ENCODE measurements around the gene ASIC3. TPM values are rescaled to one million over a fixed set of nuclear protein-coding genes. Genes with fewer than 3 reads are reported as not detected.
"Not testable (repeated sequence)": the region's sequence is repeated elsewhere in the genome, so short reads cannot be mapped to it uniquely, and the experiment has no call there.

Gene ASIC3
- total and polyA plus RNA-seq, 9 donors = 1.0 to 9.4 (median 3.8) TPM

- H3K36me3 ChIP-seq = no peaks in the 10 kb centered on the region
- no peaks in the 10 kb centered on the region for H3K9me3 ChIP-seq
- no peak for DNase-seq
- H3K27me3 ChIP-seq = no peaks in the 10 kb centered on the region
- 66 to 79% (median 77%) methylated on average over 4 of the region's 4 CpGs for WGBS, 3 donors
- peaks cover 4% of the 10 kb centered on the region for H3K4me1 ChIP-seq (ENCODE audit: insufficient read depth)
- TF ChIP-seq, protein P1, sequence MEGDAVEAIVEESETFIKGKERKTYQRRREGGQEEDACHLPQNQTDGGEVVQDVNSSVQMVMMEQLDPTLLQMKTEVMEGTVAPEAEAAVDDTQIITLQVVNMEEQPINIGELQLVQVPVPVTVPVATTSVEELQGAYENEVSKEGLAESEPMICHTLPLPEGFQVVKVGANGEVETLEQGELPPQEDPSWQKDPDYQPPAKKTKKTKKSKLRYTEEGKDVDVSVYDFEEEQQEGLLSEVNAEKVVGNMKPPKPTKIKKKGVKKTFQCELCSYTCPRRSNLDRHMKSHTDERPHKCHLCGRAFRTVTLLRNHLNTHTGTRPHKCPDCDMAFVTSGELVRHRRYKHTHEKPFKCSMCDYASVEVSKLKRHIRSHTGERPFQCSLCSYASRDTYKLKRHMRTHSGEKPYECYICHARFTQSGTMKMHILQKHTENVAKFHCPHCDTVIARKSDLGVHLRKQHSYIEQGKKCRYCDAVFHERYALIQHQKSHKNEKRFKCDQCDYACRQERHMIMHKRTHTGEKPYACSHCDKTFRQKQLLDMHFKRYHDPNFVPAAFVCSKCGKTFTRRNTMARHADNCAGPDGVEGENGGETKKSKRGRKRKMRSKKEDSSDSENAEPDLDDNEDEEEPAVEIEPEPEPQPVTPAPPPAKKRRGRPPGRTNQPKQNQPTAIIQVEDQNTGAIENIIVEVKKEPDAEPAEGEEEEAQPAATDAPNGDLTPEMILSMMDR (IDR thresholded peaks at IDR 0.05) = no peak
- TF ChIP-seq EP300 (IDR thresholded peaks at IDR 0.05) (no peak), POLR2A (IDR thresholded peaks at IDR 0.05) (no peak)
- H3K4me3 ChIP-seq = no peak within 1 kb of the TSS
- intact Hi-C loops (cut with DNase I) = no loop called here
- no peak within 1 kb of the TSS for H3K27ac ChIP-seq
Measured at GRCh38 chr7:151024435-151025056, 23.8 kb upstream of the ASIC3 start, which contains the start of gene ATG9B. TSS of gene ATG9B (minus strand) at chr7:151024494. CDS start at chr7:151024423, 71 bp downstream.

DNA sequence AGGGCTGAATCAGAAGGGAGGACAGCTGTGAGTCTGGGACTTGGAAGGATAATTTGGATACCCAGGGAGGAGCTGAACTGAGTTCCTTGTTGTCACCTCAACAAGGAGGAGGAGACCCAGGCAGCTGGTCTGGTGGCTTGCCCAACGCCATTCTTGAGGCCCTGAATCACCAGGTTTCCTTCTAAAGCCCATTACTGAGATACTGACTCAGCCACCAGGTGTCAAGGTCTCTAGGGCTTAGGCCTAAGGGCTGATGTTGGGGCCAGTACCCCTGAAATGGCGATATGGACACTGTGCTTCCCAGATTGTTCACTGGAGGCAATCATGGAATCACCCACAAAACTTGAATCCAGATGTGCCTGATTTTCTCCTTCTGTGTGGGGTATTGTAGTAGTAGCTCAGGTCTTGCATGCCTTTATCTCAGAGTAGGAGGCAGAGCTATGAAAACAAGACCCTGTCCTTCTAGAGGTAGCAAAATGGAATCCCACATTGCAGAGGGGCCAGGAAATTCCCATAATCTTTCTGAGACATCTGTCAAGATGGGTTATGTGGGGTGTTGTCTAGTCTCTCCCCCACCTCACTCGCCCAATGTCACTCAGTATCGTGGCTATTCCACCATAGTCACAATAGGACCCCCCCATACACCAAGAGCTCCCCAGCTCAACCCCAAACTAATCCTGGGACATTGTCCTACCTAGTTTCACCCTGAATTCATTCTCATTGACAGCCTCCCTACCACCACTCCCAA, 22.2 kb upstream of the ASIC3 start:
- H3K4me3 ChIP-seq = no peak overlapping the region
- intact Hi-C loops (cut with DNase I) = no loop called here
- DNase-seq = no peak
- H3K36me3 ChIP-seq = no peaks in the 10 kb centered on the region
- TF ChIP-seq EP300 (IDR thresholded peaks at IDR 0.05) = no peak
- TF ChIP-seq POLR2A (IDR thresholded peaks at IDR 0.05) = no peak
- TF ChIP-seq, protein P1 (IDR thresholded peaks at IDR 0.05) = no peak
- peaks cover 4% of the 10 kb centered on the region for H3K4me1 ChIP-seq (ENCODE audit: insufficient read depth)
- no peaks in the 10 kb centered on the region for H3K9me3 ChIP-seq
- H3K27me3 ChIP-seq = no peaks in the 10 kb centered on the region
- no peak overlapping the region for H3K27ac ChIP-seq
- 83 to 87% (median 83%) methylated on average over 4 of the region's 4 CpGs for WGBS, 3 donors

GRCh38 chr7:151026771-151027727, 21.3 kb upstream of the ASIC3 start:
- H3K27me3 ChIP-seq; H3K9me3 ChIP-seq; intact Hi-C loops (cut with DNase I); DNase-seq; H3K27ac ChIP-seq; H3K36me3 ChIP-seq; H3K4me1 ChIP-seq (ENCODE audit: insufficient read depth); H3K4me3 ChIP-seq: not testable (repeated sequence)
- 40 to 46% (median 43%) methylated on average over 19 of the region's 19 CpGs for WGBS, 3 donors

DNA sequence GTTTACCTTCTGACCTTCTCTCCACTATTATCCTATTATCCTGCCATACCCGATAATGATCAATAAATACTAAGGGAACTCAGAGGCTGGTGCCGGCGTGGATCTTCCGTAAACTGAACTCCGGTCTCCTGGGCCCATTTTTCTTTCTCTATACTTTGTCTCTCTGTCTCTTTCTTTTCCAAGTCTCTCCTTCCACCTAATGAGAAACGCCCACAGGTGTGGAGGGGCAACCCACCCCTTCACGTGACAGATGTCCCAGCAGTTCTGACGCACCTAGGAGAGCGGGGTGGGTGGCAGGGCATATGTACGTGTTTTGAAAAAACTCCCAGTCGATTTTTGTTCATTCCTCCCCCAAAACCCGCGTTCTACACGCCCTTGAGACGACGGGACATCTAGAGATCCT, 20.6 kb upstream of the ASIC3 start:
- DNase-seq; H3K4me1 ChIP-seq (ENCODE audit: insufficient read depth); H3K27me3 ChIP-seq; H3K36me3 ChIP-seq; H3K9me3 ChIP-seq: not testable (repeated sequence)
- 8 to 17% (median 14%) methylated on average over 16 of the region's 16 CpGs for WGBS, 3 donors
- H3K4me3 ChIP-seq = peak overlapping the region; percentile 82
- intact Hi-C loops (cut with DNase I) = loop anchor here in 1 of 4 donors (2.0 kb wide), 1 partner anchor 59 kb away; the partner anchor contains the start of gene AGAP3
- peak overlapping the region in 1 of 2 donors; percentile 74 for H3K27ac ChIP-seq
